ENCODE measurements around the gene RAB6B.

RAB6B gene

DNA sequence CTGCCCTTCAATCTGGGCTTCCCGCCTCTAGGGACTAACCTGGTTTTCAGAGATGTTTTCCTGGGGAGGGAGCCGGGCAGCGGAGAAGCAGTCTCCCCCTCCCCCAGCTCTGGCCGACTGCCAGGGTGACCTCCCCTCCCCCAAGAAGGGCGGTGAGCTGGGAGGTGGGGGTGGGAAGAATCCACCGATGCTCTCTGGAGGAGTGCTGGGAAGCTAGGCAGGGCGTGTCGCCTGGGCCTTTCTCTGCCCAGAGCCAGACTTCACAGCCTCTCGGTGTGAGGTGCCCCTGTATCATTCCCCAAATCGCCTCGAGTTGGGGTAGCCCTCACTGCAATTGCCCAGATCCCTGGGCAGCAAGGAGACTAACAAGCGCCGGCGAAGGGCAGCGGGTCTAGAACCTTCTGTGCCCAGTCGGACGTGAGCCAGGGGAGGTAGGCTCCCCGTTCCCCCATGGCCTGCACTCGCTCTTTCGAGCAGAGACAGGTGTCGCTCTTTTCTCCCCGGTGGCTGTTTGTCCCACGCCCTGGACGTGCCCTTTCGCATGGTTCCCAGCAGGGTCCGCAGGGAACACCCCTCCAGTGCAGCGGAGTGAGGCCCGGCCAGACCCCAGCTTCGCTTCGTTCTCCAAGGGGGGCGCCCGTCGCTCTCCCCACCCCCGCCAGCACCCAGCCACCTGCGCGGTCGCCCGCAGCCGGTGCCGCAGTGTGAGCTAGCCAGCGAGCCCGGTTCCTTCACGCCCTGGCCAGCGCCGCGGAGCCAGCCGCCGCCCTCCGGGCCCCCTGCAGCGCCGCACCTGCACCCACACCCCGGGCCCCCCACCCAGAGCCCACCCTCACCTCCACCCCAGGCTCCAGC, 1.1 kb downstream of the RAB6B start:
- DNase-seq, result no peak

GRCh38 chr3:133893683-133894352, 1.9 kb downstream of the RAB6B start:
- DNase-seq, result no peak

- no peak for DNase-seq
Measured at GRCh38 chr3:133892541-133893231, 3.0 kb downstream of the RAB6B start.

DNA sequence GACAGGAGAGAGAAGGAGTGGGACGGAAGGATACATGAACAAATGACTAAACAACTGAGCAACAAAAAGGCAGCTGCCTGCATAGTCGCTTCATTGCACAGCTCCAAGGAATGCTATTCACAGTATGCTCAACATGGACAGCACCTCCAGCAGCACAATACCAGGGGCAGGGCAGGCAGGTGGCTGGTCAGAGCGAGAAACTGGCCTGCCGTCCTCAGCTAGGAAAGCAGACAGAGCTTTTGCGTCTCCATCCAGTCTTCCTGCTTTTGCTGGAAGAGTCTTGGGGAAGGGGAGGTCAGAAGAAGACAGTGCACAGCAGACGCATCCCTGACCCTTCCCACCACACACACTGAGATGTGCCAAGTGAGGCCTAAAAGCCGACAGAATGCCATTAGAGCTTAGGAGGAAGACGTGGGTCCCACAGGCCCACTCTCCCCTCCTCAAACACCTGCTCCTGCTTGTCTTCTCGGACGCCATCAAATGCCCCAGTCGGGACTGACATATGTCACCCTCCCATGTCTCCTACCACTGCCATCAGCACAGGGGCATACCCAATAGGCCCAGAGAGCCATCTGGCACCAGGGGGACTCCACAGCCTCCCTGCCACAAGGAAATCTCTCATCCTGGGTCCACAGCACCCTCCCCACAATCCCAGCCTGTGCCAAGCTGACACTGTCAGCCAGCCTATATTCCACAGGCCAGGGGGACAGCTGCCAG, 3.9 kb downstream of the RAB6B start:
- no peak for DNase-seq

GRCh38 chr3:133890972-133891644, 4.6 kb downstream of the RAB6B start:
- no peak for DNase-seq

DNA sequence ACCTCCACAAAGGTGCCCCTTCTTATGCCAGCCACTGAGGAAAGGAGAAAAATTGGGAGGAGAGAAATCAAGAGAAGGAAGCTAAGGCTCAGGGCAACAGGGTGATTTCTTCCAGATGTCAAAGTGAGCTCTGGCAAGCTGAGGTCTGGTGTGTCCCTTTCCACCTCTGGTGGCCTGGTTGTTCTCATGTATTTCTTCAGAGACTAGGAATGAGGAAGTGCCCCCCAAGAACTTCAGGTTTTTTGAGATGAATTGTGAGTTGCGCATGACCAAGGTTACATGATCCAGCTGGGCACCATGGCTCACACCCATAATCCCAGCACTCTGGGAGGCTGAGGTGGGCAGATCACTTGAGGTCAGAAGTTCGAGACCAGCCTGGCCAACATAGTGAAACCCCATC, 5.6 kb downstream of the RAB6B start:
- DNase-seq, result no peak

DNA sequence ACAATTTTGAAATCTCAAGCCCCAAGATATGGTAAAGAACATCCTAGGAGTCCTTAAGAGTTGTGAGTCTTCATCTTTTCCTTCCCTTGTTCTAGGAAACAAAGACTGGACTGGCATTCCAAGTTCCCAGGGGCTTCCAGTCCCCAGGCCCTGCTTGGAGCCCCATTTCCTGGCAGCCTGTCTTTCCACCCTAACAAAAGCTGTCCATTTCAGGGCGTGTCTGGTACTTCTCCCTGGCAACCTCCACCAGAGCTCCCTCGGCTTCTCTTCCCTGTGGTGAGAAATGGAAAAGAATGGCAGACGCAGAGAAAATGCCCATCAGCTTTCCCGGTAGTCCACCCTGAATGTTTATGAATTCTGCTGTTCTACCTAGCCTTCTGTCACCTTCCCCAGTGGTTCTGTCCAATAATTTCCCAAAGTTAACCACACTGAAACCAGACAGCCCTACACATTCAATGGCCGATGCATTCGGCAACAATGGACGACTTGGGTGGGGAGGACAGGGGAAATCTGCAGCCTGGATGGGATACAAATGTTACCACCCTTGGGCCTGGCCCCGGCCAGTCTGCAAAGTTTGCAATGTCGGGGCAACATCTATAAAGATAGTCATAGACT, 6.8 kb downstream of the RAB6B start:
- no peak for DNase-seq

- DNase-seq, result no peak
Measured at GRCh38 chr3:133887803-133888703, 7.6 kb downstream of the RAB6B start.

DNA sequence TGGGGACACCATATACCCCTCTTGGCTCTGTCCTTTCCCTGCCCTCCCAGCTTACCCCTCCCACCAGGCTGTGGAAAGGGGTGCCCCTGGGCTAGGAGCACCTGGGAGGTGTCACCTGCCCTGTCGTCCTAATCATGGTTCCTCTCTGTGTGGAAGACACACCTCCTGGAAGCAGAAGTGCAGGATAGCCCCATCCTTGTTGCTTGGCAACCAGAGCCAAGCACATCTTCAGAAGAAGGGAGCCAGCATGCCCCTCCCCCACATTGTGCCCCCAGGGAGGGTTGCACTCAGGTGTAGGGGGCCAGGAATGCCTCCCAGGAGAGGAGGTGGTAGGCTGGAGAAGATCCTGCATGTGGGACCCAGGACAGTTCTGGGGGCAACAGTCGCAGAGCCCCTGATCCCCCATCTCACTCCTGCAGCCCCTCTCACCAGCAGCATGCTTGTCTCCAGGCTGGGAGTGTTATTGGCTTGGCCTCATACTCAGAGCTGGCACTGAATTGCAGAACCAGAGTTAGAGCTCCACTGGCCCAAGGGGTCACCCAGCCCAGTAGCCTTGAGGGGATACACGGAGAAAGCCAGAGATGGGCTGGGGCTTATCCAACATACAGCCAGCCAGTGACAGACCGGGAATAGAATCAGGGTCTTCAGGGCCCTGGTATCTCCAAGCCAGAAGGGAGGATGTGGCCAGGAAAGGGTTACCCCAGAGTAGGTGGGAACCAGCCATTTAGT, 8.4 kb downstream of the RAB6B start:
- no peak for DNase-seq

DNA sequence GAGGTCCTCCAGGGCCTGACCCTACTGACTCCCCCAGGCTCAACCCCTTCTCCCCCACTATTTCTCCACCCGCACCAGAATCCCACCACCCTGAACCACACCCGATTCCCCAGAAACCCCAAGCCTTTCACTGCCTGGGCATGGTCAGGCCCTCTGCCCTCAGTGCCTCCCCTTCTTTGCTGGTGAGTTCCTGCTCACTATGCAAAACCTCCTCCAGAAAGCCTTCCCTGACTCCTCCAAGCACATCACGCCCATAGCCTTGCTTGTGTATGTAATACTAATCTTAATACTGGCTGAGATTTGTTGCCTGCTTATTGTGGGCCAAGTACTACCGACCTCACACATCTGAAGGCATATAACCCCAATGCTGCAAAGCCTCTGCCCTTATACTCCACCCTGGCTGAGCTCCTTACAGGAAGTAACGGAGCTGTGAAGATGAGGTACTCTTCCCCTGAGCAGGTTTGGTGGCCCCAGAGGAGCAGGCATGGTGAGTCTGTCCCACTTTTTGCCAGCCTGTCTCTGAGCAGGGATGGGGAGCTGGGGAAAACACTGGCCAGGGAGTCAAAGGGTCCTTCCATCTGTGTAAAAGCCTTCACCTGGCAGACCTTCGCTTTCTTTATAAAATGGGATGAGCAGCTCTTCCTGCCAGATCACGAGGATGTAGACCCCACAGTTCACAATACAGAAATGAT, 9.5 kb downstream of the RAB6B start:
- no peak for DNase-seq

GRCh38 chr3:133884887-133885711, 10.6 kb downstream of the RAB6B start:
- no peak for DNase-seq

GRCh38 chr3:133884054-133884886, 11.4 kb downstream of the RAB6B start:
- no peak for DNase-seq

- DNase-seq, result no peak
Measured at GRCh38 chr3:133883641-133884040, 12.0 kb downstream of the RAB6B start.

GRCh38 chr3:133882986-133883586, 12.6 kb downstream of the RAB6B start:
- DNase-seq, result no peak

DNA sequence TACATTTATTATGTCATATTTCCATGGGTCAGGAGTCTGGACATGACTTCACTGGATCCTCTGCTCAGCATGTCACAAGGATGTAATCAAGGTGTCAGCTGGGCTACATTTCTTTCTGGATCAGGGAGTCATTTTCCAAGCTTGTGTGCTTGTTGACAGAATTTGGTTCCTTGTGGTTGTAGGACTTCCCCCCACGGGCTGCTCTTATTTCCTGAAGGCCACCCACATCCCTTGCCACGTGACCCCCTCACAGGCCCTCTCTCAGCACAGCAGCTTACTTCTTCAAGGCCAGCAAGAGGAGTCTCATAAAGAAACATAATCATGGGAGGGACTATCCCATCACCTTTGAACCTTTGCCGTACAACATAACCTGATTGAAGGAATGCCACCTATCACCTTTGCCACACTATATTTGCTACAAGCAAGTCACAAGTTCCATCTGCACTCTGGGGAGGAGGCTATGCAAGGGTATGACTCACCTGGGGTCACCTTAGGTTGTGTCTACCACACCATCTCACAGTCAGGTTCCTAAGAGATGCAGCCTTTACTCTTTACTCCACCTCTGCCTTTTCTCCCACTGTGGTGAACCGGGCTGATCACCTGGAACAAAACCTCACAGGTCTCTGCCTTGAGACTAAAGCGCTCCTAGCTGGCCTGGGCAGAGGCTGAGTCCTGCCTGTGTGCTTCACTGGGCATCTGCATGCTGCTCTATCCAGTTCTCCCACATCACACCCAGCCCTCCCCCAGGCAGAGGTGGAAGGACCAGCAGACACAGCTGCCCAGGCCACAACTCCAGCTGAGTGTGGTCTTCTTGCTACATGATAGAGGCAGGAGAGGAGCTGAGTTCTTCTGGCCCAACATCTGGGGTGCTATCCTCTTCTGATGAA, 13.5 kb downstream of the RAB6B start:
- peak; percentile 13 for DNase-seq

- no peak for DNase-seq
Measured at GRCh38 chr3:133881492-133881891, 14.2 kb downstream of the RAB6B start.
